Activated CD8-positive, alpha-beta memory T cell treated with anti-CD3 and anti-CD28 coated beads for 48 hours (primary cell): ENCODE measurements around the gene HTR3E.
"Not testable (repeated sequence)": the region's sequence is repeated elsewhere in the genome, so short reads cannot be mapped to it uniquely, and the experiment has no call there.

ENCODE experiments used
- DNase-seq, 3 experiments: peaks; one replicate each; pipeline ENCODE4 v3.0.0-alpha.2; 2020; ENCODE audit warnings: low read depth in 2 of 3, low spot score in 2 of 3

The HTR3E gene, protein sequence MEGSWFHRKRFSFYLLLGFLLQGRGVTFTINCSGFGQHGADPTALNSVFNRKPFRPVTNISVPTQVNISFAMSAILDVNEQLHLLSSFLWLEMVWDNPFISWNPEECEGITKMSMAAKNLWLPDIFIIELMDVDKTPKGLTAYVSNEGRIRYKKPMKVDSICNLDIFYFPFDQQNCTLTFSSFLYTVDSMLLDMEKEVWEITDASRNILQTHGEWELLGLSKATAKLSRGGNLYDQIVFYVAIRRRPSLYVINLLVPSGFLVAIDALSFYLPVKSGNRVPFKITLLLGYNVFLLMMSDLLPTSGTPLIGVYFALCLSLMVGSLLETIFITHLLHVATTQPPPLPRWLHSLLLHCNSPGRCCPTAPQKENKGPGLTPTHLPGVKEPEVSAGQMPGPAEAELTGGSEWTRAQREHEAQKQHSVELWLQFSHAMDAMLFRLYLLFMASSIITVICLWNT

DNA sequence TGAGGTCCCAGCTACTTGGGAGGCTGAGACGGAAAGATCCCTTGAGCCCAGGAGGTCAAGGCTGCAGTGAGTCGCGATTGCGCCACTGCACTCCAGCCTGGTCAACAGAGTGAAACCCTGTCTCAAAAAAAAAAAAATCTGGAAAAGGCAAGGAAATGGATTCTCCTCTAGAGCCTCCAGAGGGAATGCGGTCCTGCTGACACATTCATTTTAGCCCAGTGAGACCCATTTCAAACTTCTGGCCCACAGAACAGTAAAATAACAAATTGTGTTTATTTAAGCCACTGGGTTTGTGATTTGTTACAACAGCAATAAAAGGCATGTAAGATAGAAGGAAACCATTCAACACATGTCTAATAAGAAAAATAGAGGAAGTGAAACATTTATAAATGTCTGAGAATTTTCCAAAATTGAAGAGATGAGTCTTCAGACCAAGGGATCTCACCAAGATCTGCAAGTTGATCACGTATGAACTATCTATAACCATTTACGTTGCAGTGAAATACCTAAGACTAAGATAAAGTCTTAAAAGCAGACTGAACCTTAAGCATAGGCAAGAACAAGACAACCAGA is at the start of gene HTR3E:
TSS of gene HTR3E (plus strand) at position 254 of the 573 bp plus-strand sequence. CDS start 466 bp downstream, outside the sequence.
- DNase-seq, result no peak

DNA sequence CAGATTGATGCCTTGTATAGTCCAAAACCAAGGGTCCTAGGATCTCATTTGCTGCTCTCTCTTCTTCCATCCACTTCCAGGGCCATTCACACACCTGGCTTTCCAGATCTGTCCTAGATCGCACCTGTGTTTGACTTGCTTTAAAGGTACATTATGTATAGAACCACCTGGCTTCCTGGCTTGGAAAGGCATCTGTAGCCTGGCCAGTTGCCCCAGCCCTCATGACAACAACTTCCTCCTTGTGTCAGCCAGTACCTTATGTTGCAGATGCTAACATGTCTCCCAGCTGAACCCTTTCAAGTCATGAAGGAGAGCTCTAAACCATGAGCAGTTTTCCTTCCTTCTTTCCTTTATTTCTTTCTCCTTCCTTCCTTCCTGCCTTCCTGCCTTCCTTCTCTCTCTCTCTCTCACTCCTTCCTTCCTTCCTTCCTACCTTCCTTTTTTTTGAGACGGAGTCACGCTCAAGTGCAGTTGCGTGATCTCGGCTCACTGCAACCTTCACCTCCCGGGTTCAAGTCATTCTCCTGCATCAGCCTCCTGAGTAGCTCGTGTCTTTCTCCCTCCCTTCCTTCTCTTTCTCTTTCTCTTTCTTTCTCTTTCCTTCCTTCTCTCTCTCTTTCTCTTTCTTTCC is 46.5 kb upstream of the HTR3E start:
- DNase-seq, result no peak

DNA sequence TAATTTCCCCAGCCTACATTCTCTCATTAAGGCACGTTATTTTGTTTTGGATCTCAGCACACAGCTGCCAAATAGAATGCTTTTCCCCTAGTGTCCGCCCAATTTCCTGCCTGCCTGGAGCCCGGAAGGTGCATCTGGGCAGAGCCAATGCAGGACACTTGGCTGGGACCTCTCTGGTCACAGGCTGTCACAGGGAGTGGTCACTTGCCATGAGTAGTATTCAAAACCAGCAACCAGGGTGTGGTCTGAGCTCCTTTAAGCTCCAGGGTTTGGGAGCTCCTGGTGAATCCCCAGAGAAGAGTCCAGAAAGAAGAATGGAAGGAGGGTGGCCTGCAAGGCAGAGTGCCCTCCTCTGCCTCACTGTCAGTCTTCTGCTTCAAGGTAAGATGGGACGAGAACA is 44.1 kb upstream of the HTR3E start, which contains the start of gene HTR3C:
TSS of gene HTR3C (plus strand) at position 281 of the 400 bp plus-strand sequence. CDS start at position 315, 34 bp downstream.
- DNase-seq, result no peak

DNA sequence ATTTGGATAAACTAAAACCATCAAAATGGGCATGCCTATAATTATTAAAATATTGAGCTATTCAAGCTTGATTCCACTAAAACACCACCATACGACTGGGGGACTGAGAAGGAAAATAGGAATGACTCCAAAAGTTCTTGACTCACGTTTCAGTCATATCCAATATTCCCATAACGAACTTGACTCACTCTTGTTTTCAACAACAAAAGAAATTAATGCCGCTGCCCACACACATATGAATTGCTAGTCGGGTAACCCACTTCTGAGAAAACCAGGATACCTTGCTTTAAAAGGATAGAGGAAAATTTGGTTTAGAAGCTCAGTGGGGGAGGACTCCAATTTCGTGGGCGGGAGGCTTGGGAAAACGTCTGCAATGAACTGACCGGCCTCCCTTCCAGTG is 38.8 kb upstream of the HTR3E start:
- DNase-seq, result no peak

DNA sequence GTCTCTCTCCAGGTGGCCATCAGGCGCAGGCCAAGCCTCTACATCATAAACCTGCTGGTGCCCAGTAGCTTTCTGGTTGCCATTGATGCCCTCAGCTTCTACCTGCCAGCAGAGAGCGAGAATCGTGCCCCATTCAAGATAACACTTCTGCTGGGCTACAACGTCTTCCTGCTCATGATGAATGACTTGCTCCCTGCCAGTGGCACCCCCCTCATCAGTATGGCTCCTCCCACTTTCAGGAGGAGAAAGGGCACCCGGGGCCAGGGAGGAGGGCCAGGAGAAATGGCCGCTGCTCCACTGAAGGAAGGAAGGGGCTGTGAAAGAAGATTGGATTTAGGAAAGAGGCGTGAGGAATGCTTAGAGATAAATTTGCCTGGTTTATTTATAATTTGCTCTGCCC is 37.4 kb upstream of the HTR3E start:
- no peak for DNase-seq

DNA sequence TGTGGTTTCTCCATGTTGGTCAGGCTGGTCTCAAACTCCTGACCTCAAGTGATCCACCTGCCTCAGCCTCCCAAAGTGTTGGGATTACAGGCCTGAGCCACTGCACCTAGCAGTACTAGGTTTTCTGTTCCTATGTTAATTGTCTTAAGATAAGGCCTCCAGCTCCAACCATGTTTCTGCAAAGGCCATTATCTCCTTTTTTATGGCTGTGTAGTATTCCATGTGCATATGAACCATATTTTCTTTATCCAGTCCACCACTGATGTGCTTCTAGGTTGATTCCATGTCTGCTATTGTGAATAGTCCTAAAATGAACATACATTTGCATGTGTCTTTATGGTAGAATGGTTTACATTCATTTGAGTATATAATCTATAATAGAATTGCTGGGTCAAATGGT is 34.2 kb upstream of the HTR3E start:
- no peak for DNase-seq

DNA sequence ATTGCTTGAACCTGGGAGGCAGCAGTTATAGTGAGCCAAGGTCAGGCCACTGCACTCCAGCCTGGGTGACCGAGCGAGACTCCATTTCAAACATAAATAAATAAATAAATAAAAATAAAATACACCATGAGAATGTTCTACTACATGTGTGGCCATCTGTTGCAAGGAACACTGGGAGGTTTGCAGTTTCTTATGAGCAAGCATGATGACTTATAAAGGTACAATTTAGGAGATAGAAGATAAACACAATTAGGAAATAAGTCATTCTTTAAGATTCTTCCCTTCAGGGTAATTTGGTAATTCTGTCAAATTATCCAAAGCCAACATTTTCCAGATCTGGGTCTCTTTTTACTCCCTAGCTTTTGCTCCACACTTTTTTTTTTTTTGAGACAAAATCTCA is 30.7 kb upstream of the HTR3E start:
- DNase-seq, result no peak

DNA sequence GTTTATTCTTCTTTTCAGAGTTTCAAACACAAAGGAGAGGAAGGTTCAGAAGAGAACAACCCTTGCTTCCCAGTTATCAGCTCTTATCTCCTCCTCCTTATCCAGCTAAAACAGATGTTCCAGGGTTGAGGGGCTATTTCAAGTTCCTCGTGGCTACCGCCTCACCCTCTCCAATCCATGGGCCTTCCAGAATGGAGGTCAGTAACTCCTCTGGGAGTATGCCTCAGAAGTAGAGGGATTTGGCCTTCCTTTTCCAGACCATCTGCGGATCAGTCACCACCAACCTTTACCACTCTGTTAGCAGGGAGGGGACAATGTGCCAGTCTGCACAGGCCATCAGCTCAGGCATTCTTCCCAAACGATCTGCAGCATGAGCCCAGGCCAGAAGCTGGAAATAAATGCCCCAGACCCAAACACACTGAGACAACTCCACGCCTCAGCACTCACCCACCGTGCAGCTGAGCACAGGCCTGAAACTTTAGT is 29.2 kb upstream of the HTR3E start:
- no peak for DNase-seq

DNA sequence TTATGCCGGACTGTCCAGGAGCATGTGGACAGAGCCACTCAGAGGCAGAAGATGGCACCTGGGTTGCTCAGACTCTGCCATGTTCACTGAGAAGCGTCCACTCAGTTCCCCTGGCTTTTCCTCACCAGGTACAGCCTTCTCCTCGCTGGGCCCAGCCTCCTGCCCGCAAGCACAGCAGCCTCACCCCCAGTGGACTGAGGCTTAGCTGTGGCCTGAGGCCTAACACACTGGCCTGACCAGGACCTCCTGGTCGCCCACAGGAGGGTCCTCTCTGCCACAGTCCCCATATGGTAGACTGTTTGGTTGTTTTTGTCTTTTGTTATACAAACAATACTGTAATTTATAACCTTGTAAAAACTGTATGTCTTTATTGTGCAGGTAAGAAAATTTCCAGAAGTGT is 28.5 kb upstream of the HTR3E start:
- DNase-seq, result no peak

DNA sequence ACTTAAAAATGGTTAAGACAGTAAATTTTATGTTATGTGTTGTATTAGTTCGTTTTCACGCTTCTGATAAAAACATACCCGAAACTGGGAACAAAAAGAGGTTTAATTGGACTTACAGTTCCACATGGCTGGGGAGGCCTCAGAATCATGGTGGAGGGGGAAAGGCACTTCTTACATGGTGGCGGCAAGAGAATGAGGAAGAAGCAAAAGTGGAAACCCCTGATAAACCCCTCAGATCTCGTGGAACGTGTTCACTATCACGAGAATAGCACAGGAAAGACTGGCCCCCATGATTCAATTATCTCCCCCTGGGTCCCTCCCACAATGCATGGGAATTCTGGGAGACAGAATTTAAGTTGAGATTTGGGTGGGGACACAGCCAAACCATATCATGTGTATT is 25.7 kb upstream of the HTR3E start:
- not testable (repeated sequence) for DNase-seq

DNA sequence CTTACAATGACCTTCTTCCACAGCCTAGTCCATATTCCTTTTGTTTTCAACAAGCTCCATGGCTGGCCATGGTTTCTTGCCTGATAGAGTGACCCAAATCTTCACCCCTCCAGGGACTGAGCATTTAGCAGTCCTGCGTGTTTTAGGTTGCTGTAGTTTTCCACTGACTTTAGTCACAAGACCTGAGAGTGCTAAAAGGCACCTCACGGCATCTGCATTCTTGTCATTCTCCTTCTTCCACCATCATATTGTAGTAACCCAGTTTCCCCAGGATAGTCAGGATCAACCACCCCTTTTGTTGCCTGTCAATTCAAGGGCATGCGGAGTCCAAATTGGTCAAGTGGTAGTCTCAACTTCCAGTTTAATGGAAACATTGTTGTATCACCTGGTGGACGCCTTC is 23.2 kb upstream of the HTR3E start:
- no peak for DNase-seq

DNA sequence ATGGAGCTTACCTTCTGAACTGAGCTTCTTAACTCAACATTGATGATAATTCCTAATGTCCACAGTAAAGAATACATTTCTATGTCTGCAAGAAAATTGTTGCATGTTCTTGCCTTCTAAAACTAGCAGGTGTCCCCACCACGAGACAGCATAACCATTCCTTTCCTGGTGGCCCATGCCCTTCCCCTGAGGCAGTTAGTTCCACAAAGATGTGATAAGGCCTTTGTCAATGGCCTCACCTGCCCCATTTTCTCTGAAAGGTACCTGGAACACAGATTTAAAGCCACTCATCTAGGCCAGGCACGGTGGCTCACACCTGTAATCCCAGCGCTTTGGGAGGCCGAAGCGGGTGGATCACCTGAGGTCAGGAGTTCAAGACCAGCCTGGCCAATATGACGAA is 21.0 kb upstream of the HTR3E start:
- no peak for DNase-seq

DNA sequence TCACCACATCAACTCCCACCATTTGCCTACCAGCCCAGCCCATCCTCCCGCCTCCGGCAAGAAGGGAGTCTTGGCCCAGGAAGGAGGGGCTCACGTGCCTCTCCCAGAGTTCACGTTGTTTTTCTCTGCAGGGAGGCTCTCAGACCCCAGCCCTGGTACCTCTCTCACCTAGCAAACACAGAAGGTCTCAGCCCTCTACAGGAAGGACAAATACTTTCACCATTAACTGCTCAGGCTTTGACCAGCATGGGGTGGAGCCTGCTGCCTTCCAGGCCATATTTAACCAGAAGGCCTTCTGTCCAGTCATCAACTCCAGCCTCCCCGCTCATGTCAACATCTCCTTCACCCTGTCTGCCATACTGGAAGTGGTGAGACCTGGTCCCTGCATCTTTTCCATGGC is 19.0 kb upstream of the HTR3E start:
- DNase-seq, result no peak

DNA sequence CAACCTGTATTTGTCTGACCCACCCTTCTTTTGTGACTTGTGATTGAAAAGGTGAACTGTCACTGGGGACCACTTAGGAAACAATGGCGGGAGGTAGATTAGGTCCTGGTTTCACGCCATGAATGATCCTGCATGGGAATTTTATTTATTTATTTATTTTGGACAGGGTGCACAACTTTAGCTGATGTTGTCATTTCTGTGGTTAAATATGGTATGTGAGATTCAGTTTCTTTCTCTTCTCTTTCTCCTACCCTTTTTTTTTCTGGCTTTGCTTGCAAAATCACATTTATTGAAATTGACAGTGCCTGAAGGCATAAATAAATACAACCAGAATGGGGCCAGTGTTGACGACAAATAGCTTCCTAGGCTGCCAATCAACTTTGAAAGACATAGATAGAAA is 18.0 kb upstream of the HTR3E start:
- no peak for DNase-seq

DNA sequence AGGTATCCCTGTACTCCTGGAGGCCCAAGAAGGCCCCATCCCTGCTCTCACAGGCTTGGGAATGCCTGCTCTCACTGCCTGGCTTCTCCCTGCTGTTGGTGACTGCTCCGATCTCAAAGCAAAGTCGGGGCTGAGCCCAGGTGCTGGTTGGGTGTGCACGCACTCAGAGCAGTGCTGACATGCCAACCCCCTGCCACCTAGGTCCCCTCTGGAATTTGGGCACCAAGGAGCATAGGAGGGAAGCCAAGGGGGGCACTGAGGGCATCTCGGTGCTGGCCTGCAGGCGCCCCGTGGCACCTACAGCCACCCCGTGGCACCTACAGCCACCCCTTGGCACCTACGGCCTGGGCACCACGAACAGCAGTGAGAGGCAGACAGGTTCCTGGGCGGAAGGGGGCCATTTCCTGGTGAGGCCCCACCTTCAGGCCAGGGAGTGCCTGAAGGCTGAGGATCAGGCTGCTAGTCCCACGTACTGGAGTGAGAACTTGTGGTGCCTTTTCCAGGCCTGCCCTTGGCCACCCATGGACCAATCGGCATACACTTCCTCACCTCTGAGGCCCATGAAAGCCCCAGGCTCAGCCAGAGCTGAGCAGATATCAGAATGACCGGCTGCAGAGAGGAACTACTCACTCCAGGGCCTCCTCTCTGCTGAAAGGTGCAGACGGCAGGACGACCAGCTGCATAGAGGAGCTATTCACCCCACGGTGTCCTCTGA is 15.6 kb upstream of the HTR3E start:
- DNase-seq, result no peak

DNA sequence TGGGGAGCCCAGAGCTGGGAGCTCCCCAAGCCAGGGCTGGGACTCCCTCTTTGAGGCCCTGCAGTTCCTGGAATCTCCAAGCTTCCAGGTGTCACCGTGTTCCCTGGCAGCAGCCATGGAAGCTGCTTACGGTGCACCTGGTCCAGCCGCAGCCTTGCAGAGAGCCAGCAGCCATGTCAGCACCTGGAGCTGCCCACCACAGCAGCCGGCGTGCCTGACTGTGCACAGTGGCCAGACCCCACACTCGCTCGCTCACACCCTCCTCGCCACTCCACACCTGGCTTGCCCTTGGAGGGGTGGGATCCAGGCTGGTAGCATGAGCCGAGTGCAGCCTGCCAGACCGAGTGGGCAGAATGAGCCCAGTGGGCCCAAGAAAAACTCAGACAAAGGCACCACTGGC is 14.8 kb upstream of the HTR3E start:
- DNase-seq, result no peak

DNA sequence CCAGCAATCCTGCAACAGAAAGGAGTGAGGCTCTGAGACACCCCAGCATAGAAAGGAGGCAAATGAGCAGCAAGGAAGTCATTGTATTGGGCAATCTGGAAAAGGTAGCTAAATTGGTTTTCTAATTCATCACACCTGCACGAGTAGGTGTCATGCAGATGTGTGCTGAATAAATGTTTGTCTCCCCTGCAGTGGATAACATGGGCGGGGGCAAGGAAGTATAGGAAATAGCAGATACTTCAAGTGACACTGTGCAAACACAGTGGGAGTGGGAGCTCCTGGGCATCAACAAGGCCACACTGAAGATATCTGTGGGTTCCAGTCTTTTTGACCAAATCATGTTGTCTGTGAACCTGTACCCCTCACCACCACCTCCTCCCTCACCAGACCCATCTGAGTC is 14.4 kb upstream of the HTR3E start:
- no peak for DNase-seq

DNA sequence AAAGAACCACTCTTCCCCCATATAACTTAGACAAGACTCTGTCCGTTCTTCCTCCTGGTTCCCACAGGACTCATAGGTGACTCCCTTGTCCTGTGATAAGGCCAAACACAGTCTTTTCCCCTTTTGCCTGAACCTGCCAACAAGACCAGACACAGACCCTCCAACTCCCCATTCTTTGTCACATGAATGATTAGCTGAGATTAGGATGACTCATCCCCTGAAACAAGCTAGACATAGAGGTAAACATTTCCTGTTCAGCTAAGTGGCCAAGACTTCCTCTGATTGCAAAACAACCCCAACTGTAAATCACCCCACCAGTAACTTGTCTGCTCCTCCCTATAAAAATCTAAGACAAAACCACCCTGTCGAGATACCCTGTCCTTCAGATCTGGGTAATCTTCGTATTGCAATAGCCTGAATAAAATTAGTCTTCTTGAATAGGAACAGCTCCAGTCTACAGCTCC is 11.4 kb upstream of the HTR3E start:
- DNase-seq, result no peak

DNA sequence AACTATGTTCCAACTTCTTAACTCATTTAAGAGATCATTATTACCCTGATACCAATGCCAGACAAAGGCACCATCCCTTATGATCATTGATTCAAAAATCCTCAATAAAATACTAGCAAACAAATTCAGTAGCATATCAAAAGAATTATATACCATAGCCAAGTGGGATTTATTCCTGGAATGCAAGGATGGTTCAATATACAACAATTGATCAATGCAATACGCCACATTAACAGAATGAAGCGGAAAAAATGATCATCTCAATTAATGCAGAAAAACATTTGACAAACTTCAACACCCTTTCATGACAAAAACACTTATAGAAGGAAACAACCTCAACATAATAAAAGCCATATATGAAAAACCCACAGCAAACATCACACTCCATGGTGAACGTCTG is 4.7 kb upstream of the HTR3E start:
- no peak for DNase-seq

DNA sequence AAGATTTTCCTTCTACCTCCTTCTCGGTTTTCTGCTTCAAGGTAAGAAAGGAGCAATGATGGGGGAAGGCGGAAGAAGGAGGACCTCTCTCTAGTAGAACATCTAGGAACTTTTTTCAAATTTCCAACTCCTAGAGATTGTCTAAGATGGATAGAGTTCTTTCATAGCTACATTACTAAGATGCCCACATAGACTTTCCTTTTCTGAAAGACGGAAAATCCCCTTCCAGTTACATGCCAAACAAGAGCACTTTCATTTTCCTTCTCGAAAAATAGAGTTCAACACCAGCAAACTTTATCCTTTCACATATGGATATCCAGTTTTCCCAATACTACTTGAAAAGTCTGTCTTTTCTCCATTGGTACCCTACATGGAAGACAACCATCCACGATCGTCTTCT is 692 bp downstream of the HTR3E start:
- DNase-seq, result no peak
